HEK293 (cell line): Measurements from ENCODE around the gene LDLRAD3.

Source experiments
- CTCF ChIA-PET: fragments of 350-600 bp; formaldehyde crosslinking; extraction: SDS; loops from one replicate; lab custom pipeline; 2021; ENCODE audit warnings: antibody characterized with exemption; lab: Yijun Ruan, JAX
- POLR2A ChIA-PET: fragments of 300-600 bp; formaldehyde crosslinking; extraction: SDS; loops from one replicate; lab custom pipeline; 2020; ENCODE audit warnings: antibody characterized with exemption, inconsistent platforms; lab: Yijun Ruan, JAX
- H3K27ac ChIP-seq: fragments of 200-500 bp; sonication (Bioruptor generic); 2 replicates; pipeline ENCODE4 v1.5.1; 2014; ENCODE audit warnings: low read depth, low read length, control low read depth, inconsistent platforms; ENCODE audit errors: extremely low read depth
- H3K36me3 ChIP-seq, 2 experiments: fragments of 200-500 bp in 1 of 2; sonication (Bioruptor generic) in 1 of 2; 1 replicate in 1 of 2; 2 replicates in 1 of 2; pipeline ENCODE4 v1.5.1; 2014 to 2017; ENCODE audit warnings: inconsistent platforms in 2 of 2, low read length in 2 of 2; ENCODE audit not compliant: control insufficient read depth in 2 of 2, insufficient read depth in 1 of 2
- H3K4me1 ChIP-seq: fragments of 200-500 bp; sonication (Bioruptor generic); 2 replicates; pipeline ENCODE4 v1.5.1; 2014; ENCODE audit warnings: mild to moderate bottlenecking, low read length, inconsistent platforms; ENCODE audit not compliant: control insufficient read depth, insufficient read depth
- H3K4me3 ChIP-seq: 2 replicates; pipeline ENCODE4 v1.5.1; 2011; ENCODE audit warnings: low read depth, mild to moderate bottlenecking, control low read depth, low read length, moderate library complexity
- H3K9me3 ChIP-seq: fragments of 200-500 bp; sonication (Bioruptor generic); 2 replicates; pipeline ENCODE4 v1.5.1; 2014; ENCODE audit warnings: low read depth, low read length, inconsistent platforms; ENCODE audit not compliant: control insufficient read depth, insufficient read depth
- ATF2 ChIP-seq: fragments of 450-650 bp; formaldehyde crosslinking; IDR thresholded peaks from 2 replicates; pipeline ENCODE4 v1.5.1; 2016; ENCODE audit warnings: missing biosample characterization, missing genetic modification characterization, low read depth
- BCL6B ChIP-seq: fragments of 450-650 bp; formaldehyde crosslinking; IDR thresholded peaks from 2 replicates; pipeline ENCODE4 v1.5.1; 2017; ENCODE audit warnings: missing biosample characterization, missing genetic modification characterization
- GFI1B ChIP-seq: fragments of 450-650 bp; formaldehyde crosslinking; IDR thresholded peaks from 2 replicates; pipeline ENCODE4 v1.5.1; 2016; ENCODE audit warnings: missing biosample characterization, missing genetic modification characterization
- GLIS1 ChIP-seq: fragments of 450-650 bp; formaldehyde crosslinking; IDR thresholded peaks from 2 replicates; pipeline ENCODE4 v1.5.1; 2016; ENCODE audit warnings: missing biosample characterization, missing genetic modification characterization
- KLF10 ChIP-seq: fragments of 450-650 bp; IDR thresholded peaks from 2 replicates; pipeline ENCODE4 v1.5.1; 2018; ENCODE audit warnings: missing biosample characterization, mild to moderate bottlenecking, missing genetic modification characterization
- KLF16 ChIP-seq: fragments of 450-650 bp; formaldehyde crosslinking; IDR thresholded peaks from 2 replicates; pipeline ENCODE4 v1.5.1; 2017; ENCODE audit warnings: missing biosample characterization, missing genetic modification characterization
- OSR2 ChIP-seq: fragments of 450-650 bp; formaldehyde crosslinking; IDR thresholded peaks from 2 replicates; pipeline ENCODE4 v1.5.1; 2016; ENCODE audit warnings: missing biosample characterization, missing genetic modification characterization
- OVOL3 ChIP-seq: fragments of 450-650 bp; formaldehyde crosslinking; IDR thresholded peaks from 2 replicates; pipeline ENCODE4 v1.5.1; 2016; ENCODE audit warnings: missing biosample characterization, missing genetic modification characterization
- SCRT2 ChIP-seq: fragments of 450-650 bp; formaldehyde crosslinking; IDR thresholded peaks from 2 replicates; pipeline ENCODE4 v1.5.1; 2016; ENCODE audit warnings: missing biosample characterization, missing genetic modification characterization
- ZBTB17 ChIP-seq: fragments of 450-650 bp; formaldehyde crosslinking; IDR thresholded peaks from 2 replicates; pipeline ENCODE4 v1.5.1; 2016; ENCODE audit warnings: missing biosample characterization, missing genetic modification characterization
- ZEB2 ChIP-seq: fragments of 450-650 bp; formaldehyde crosslinking; IDR thresholded peaks from 2 replicates; pipeline ENCODE4 v1.5.1; 2016; ENCODE audit warnings: missing biosample characterization, missing genetic modification characterization
- ZFP69B ChIP-seq: fragments of 450-650 bp; formaldehyde crosslinking; IDR thresholded peaks from 2 replicates; pipeline ENCODE4 v1.5.1; 2016; ENCODE audit warnings: missing biosample characterization, missing genetic modification characterization
- ZIC2 ChIP-seq: fragments of 450-650 bp; formaldehyde crosslinking; IDR thresholded peaks from 2 replicates; pipeline ENCODE4 v1.5.1; 2016; ENCODE audit warnings: missing biosample characterization, missing genetic modification characterization
- ZNF184 ChIP-seq: fragments of 450-650 bp; IDR thresholded peaks from 2 replicates; pipeline ENCODE4 v1.5.1; 2018; ENCODE audit warnings: missing biosample characterization, mild to moderate bottlenecking, missing genetic modification characterization
- ZNF302 ChIP-seq: fragments of 450-650 bp; formaldehyde crosslinking; IDR thresholded peaks from 2 replicates; pipeline ENCODE4 v1.5.1; 2016; ENCODE audit warnings: missing biosample characterization, missing genetic modification characterization, low read depth
- ZNF350 ChIP-seq: fragments of 450-650 bp; formaldehyde crosslinking; IDR thresholded peaks from 2 replicates; pipeline ENCODE4 v1.5.0; 2017; ENCODE audit warnings: missing biosample characterization, mild to moderate bottlenecking, missing genetic modification characterization
- ZNF37A ChIP-seq: fragments of 450-650 bp; IDR thresholded peaks from 2 replicates; pipeline ENCODE4 v1.5.1; 2018; ENCODE audit warnings: missing biosample characterization, missing genetic modification characterization
- ZNF416 ChIP-seq: fragments of 450-650 bp; formaldehyde crosslinking; IDR thresholded peaks from 2 replicates; pipeline ENCODE4 v1.5.1; 2016; ENCODE audit warnings: missing biosample characterization, missing genetic modification characterization
- ZNF654 ChIP-seq: fragments of 450-650 bp; formaldehyde crosslinking; IDR thresholded peaks from 2 replicates; pipeline ENCODE4 v1.5.1; 2016; ENCODE audit warnings: low read depth, missing biosample characterization, missing genetic modification characterization
- ZSCAN16 ChIP-seq: fragments of 450-650 bp; formaldehyde crosslinking; IDR thresholded peaks from 2 replicates; pipeline ENCODE4 v1.5.1; 2016; ENCODE audit warnings: missing biosample characterization, missing genetic modification characterization
- ZSCAN30 ChIP-seq: fragments of 450-650 bp; IDR thresholded peaks from 2 replicates; pipeline ENCODE4 v1.5.1; 2018; ENCODE audit warnings: missing biosample characterization, mild to moderate bottlenecking, missing genetic modification characterization, moderate library complexity
- ZSCAN4 ChIP-seq: fragments of 450-650 bp; formaldehyde crosslinking; IDR thresholded peaks from 2 replicates; pipeline ENCODE4 v1.5.1; 2017; ENCODE audit warnings: missing biosample characterization, missing genetic modification characterization
- TF ChIP-seq, protein P1 (sequence below): fragments of 450-650 bp; formaldehyde crosslinking; IDR thresholded peaks from 2 replicates; pipeline ENCODE4 v1.5.1; 2016; ENCODE audit warnings: missing biosample characterization, missing genetic modification characterization
- TF ChIP-seq, protein P2 (sequence below): fragments of 450-650 bp; formaldehyde crosslinking; IDR thresholded peaks from 2 replicates; pipeline ENCODE4 v1.5.1; 2016; ENCODE audit warnings: missing biosample characterization, missing genetic modification characterization
- TF ChIP-seq, protein P3 (sequence below): fragments of 450-650 bp; formaldehyde crosslinking; IDR thresholded peaks from 2 replicates; pipeline ENCODE4 v1.5.1; 2016; ENCODE audit warnings: missing biosample characterization, missing genetic modification characterization

Gene LDLRAD3

DNA sequence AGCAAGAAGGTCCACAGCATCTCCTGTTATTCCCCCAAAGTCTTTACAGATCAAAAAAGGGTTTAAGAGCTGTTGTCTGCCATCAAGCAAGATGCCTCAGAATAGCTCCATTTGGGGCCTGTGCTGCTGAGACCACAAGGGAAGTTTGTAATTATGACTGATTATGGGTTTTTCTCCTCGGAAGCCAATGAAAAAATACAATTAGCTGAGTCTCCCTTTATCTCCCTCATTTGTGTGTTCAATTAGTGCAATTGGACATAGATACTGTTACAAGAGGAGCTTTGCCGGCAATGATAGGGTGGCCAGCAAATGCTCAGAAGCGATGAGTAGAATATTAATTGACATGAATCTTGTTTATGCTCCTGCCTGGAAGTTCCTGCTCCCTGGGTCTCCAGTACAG is 261.7 kb downstream of the LDLRAD3 start:
- TF ChIP-seq, protein P1, sequence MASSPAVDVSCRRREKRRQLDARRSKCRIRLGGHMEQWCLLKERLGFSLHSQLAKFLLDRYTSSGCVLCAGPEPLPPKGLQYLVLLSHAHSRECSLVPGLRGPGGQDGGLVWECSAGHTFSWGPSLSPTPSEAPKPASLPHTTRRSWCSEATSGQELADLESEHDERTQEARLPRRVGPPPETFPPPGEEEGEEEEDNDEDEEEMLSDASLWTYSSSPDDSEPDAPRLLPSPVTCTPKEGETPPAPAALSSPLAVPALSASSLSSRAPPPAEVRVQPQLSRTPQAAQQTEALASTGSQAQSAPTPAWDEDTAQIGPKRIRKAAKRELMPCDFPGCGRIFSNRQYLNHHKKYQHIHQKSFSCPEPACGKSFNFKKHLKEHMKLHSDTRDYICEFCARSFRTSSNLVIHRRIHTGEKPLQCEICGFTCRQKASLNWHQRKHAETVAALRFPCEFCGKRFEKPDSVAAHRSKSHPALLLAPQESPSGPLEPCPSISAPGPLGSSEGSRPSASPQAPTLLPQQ (tag by site-specific recombination) = no peak
- TF ChIP-seq GFI1B (tag by site-specific recombination) (no peak), ZSCAN4 (tag by site-specific recombination) (no peak), ZBTB17 (tag by site-specific recombination) (no peak), ZNF350 (tag by site-specific recombination) (no peak), KLF16 (tag by site-specific recombination) (no peak)
- no peaks in the 10 kb centered on the region for H3K9me3 ChIP-seq
- no peaks in the 10 kb centered on the region for H3K4me1 ChIP-seq
- POLR2A ChIA-PET = no interaction called here
- no peak overlapping the region for H3K27ac ChIP-seq
- no peaks in the 10 kb centered on the region for H3K36me3 ChIP-seq
- no peak overlapping the region for H3K4me3 ChIP-seq
- CTCF ChIA-PET = interaction anchor here (0.6 kb wide), 1 partner anchor 33 kb away, joined by 4 read pairs; no protein-coding TSS in a partner anchor

DNA sequence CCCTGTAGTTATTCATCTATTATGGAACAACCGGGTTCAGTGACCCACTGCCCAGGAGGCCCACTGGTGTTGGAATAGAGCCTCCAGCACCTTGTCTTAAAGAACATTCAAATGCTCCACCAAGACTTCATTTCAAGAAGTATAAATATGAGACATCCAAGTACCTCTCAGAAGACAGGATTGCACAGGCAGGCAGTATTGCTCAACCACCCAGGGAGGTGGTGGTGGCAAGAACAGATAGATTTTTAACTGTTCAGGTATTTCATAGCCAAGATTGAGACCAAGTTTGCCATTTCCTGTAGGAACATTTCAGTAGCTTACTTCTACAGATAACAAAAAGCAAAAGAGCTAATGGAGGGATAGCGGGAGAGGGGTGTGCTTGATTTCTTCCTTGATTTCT is 266.7 kb downstream of the LDLRAD3 start:
- CTCF ChIA-PET = interaction anchor here (0.7 to 1.0 kb wide), 2 partner anchors 58 to 169 kb away, joined by 3 to 6 read pairs; no protein-coding TSS in a partner anchor
- H3K9me3 ChIP-seq = no peaks in the 10 kb centered on the region
- no peaks in the 10 kb centered on the region for H3K4me1 ChIP-seq
- no peak overlapping the region for H3K4me3 ChIP-seq
- POLR2A ChIA-PET = no interaction called here
- H3K36me3 ChIP-seq = no peaks in the 10 kb centered on the region
- no peak overlapping the region for H3K27ac ChIP-seq
- no peak for TF ChIP-seq ZEB2 (tag by site-specific recombination)
- TF ChIP-seq ZFP69B (tag by site-specific recombination) = no peak
- TF ChIP-seq ZIC2 (tag by site-specific recombination) = no peak
- no peak for TF ChIP-seq ZNF184 (tag by site-specific recombination)
- no peak for TF ChIP-seq ZSCAN30 (tag by site-specific recombination)
- TF ChIP-seq BCL6B (tag by site-specific recombination) = no peak
- no peak for TF ChIP-seq SCRT2 (tag by site-specific recombination)
- no peak for TF ChIP-seq ZNF302 (tag by site-specific recombination)
- TF ChIP-seq, protein P2, sequence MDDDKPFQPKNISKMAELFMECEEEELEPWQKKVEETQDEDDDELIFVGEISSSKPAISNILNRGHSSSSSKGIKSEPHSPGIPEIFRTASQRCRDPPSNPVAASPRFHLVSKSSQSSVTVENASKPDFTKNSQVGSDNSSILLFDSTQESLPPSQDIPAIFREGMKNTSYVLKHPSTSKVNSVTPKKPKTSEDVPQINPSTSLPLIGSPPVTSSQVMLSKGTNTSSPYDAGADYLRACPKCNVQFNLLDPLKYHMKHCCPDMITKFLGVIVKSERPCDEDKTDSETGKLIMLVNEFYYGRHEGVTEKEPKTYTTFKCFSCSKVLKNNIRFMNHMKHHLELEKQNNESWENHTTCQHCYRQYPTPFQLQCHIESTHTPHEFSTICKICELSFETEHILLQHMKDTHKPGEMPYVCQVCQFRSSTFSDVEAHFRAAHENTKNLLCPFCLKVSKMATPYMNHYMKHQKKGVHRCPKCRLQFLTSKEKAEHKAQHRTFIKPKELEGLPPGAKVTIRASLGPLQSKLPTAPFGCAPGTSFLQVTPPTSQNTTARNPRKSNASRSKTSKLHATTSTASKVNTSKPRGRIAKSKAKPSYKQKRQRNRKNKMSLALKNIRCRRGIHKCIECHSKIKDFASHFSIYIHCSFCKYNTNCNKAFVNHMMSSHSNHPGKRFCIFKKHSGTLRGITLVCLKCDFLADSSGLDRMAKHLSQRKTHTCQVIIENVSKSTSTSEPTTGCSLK (tag by site-specific recombination) = no peak
- TF ChIP-seq GLIS1 (tag by site-specific recombination) = no peak
- TF ChIP-seq, protein P3, sequence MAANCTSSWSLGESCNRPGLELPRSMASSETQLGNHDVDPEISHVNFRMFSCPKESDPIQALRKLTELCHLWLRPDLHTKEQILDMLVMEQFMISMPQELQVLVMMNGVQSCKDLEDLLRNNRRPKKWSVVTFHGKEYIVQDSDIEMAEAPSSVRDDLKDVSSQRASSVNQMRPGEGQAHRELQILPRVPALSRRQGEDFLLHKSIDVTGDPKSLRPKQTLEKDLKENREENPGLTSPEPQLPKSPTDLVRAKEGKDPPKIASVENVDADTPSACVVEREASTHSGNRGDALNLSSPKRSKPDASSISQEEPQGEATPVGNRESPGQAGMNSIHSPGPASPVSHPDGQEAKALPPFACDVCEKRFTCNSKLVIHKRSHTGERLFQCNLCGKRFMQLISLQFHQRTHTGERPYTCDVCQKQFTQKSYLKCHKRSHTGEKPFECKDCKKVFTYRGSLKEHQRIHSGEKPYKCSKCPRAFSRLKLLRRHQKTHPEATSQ (tag by site-specific recombination) = no peak
- no peak for TF ChIP-seq ZNF654
- no peak for TF ChIP-seq OSR2
- TF ChIP-seq ZSCAN16 (tag by site-specific recombination) = no peak
- no peak for TF ChIP-seq ATF2
- TF ChIP-seq ZNF37A = no peak
- no peak for TF ChIP-seq KLF10 (tag by site-specific recombination)
- TF ChIP-seq OVOL3 = no peak
- TF ChIP-seq ZNF416 (tag by site-specific recombination) = no peak
